Activated CD4-positive, alpha-beta memory T cell treated with anti-CD3 and anti-CD28 coated beads, Interleukin-2, amount 10 ng/mL, durations not matched to agents 7 days and 5 days (primary cell): ENCODE measurements around the gene MTMR6. TPM values are rescaled to one million over a fixed set of nuclear protein-coding genes. Genes with fewer than 3 reads are reported as not detected.

Source experiments
- CTCF ChIA-PET: fragments of 350-600 bp; sonication (Branson Sonifier 250); formaldehyde crosslinking; loops from one replicate; lab custom pipeline; 2021; ENCODE audit warnings: antibody characterized with exemption, inconsistent platforms; lab: Charles Lee
- POLR2A ChIA-PET: fragments of 350-600 bp; sonication (Branson Sonifier 250); formaldehyde crosslinking; loops from one replicate; lab custom pipeline; 2021; ENCODE audit warnings: antibody characterized with exemption; lab: Charles Lee
- DNase-seq: peaks from one replicate; pipeline ENCODE4 v3.0.0-alpha.2; 2020
- H3K27ac Mint-ChIP-seq: one replicate; pipeline ENCODE4 v1.8.0; 2021; ENCODE audit warnings: mild to moderate bottlenecking, mixed read lengths
- H3K27me3 Mint-ChIP-seq: one replicate; pipeline ENCODE4 v1.8.0; 2021; ENCODE audit warnings: mixed read lengths
- H3K36me3 Mint-ChIP-seq: one replicate; pipeline ENCODE4 v1.8.0; 2021; ENCODE audit warnings: low read depth, mixed read lengths
- H3K4me1 Mint-ChIP-seq: one replicate; pipeline ENCODE4 v1.8.0; 2021; ENCODE audit warnings: mixed read lengths
- H3K4me3 Mint-ChIP-seq: one replicate; pipeline ENCODE4 v1.8.0; 2021; ENCODE audit warnings: mild to moderate bottlenecking, mixed read lengths
- H3K9me3 Mint-ChIP-seq: one replicate; pipeline ENCODE4 v1.8.0; 2021; ENCODE audit warnings: mixed read lengths
- total RNA-seq, 2 experiments: library from RNA; stranded (reverse); gene quantifications; one replicate each; pipeline ENCODE4 v1.2.3, GENCODE V29; 2021

MTMR6 gene
- total RNA-seq, 2 experiments from 2014 or later: 24.8 to 25.3 TPM

DNA sequence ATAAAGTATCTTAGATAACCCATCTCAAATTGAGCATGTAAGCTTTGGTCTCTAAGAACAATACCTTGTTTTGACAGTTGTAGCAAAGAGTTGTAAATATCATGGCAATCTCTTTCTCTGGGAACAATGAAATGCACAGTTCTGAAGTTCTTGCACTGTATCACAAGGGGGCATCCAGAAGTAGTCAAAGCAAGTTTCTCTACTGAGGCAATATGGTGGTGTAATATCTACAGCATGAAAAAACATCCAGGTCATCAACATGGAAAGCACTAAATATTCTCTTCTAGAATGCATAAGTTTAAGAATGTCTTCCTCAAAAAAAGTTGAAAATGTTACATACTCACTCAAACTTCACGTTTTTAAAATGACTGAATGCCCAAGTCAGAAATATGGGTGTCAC is 19.6 kb downstream of the MTMR6 start:
- Mint-ChIP-seq H3K27me3 (no peaks in the 10 kb centered on the region), H3K4me3 (no peak overlapping the region), H3K4me1 (no peaks in the 10 kb centered on the region), H3K27ac (no peak overlapping the region), H3K9me3 (no peaks in the 10 kb centered on the region), H3K36me3 (peaks cover 57% of the 10 kb centered on the region)
- ChIA-PET CTCF (no interaction called here), POLR2A (interaction anchor here (1.0 kb wide), 1 partner anchor 34 kb away, joined by 3 read pairs; the partner anchor contains the start of gene NUP58)
- no peak for DNase-seq

GRCh38 chr13:25266706-25267105 is 20.6 kb downstream of the MTMR6 start:
- H3K36me3 Mint-ChIP-seq: peaks cover 57% of the 10 kb centered on the region
- H3K27ac Mint-ChIP-seq: no peak overlapping the region
- H3K4me3 Mint-ChIP-seq: no peak overlapping the region
- no peak for DNase-seq
- no peaks in the 10 kb centered on the region for H3K9me3 Mint-ChIP-seq
- ChIA-PET POLR2A (no interaction called here), CTCF (no interaction called here)
- H3K4me1 Mint-ChIP-seq: no peaks in the 10 kb centered on the region
- H3K27me3 Mint-ChIP-seq: no peaks in the 10 kb centered on the region

DNA sequence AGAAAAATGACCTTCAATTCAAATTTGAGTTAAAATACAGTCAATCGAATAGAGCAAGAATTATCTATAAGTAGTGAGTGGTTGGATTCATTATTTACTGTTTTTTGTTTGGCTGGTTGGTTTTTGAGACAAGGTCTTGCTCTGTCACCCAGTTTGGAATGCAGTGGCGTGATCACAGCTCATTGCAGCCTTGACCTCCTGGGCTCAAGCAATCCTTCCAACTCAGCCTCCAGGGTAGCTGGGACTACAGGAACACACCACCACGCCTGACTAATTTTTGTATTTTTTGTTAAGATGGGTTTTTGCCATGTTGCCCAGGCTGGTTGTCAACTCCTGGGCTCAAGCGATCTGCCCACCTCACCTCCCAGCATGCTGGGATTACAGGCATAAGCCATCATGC is 25.0 kb downstream of the MTMR6 start:
- Mint-ChIP-seq H3K27ac (no peak overlapping the region), H3K9me3 (no peaks in the 10 kb centered on the region), H3K27me3 (no peaks in the 10 kb centered on the region), H3K4me1 (no peaks in the 10 kb centered on the region), H3K4me3 (no peak overlapping the region), H3K36me3 (peaks cover 51% of the 10 kb centered on the region)
- DNase-seq: no peak
- CTCF ChIA-PET: no interaction called here
- POLR2A ChIA-PET: no interaction called here

GRCh38 chr13:25253702-25254101 is 33.6 kb downstream of the MTMR6 start:
- Mint-ChIP-seq H3K4me1 (no peaks in the 10 kb centered on the region), H3K36me3 (peaks cover 46% of the 10 kb centered on the region), H3K9me3 (no peaks in the 10 kb centered on the region), H3K27me3 (no peaks in the 10 kb centered on the region), H3K27ac (no peak overlapping the region), H3K4me3 (no peak overlapping the region)
- CTCF ChIA-PET: interaction anchor here (1.6 kb wide), 1 partner anchor 33 kb away, joined by 4 read pairs; no protein-coding TSS in a partner anchor
- POLR2A ChIA-PET: interaction anchor here (1.1 kb wide), 1 partner anchor 34 kb away, joined by 3 read pairs; no protein-coding TSS in a partner anchor
- DNase-seq: no peak

- Mint-ChIP-seq H3K4me3 (no peak overlapping the region), H3K27me3 (no peaks in the 10 kb centered on the region), H3K36me3 (peaks cover 48% of the 10 kb centered on the region), H3K27ac (no peak overlapping the region), H3K4me1 (no peaks in the 10 kb centered on the region), H3K9me3 (no peaks in the 10 kb centered on the region)
- DNase-seq: no peak
- POLR2A ChIA-PET: interaction anchor here (1.0 to 1.1 kb wide), 2 partner anchors 35 to 52 kb away, joined by 3 read pairs; no protein-coding TSS in a partner anchor
- CTCF ChIA-PET: interaction anchor here (1.6 kb wide), 1 partner anchor 34 kb away, joined by 4 read pairs; no protein-coding TSS in a partner anchor
Observed at GRCh38 chr13:25252752-25253151, 34.5 kb downstream of the MTMR6 start.

DNA sequence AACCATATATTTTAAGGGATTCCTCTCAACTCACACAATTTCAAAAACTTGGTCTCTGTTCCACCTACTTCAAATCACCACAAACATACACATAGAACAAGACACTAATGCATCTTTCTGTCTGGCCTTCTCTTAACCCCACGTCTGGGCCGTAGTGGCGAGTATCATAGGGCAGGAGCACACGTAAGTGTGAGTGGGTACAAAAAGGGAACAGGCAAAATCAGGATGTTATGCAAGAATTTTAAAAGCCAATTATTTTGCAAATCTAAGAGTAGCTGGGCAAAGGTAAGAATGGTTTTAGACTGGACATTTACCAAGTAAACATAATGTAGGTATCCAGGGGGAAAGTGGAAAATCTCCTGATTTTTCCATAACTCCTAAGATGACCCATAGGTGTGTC is 35.1 kb downstream of the MTMR6 start:
- H3K27ac Mint-ChIP-seq: no peak overlapping the region
- CTCF ChIA-PET: no interaction called here
- H3K36me3 Mint-ChIP-seq: peaks cover 44% of the 10 kb centered on the region

DNA sequence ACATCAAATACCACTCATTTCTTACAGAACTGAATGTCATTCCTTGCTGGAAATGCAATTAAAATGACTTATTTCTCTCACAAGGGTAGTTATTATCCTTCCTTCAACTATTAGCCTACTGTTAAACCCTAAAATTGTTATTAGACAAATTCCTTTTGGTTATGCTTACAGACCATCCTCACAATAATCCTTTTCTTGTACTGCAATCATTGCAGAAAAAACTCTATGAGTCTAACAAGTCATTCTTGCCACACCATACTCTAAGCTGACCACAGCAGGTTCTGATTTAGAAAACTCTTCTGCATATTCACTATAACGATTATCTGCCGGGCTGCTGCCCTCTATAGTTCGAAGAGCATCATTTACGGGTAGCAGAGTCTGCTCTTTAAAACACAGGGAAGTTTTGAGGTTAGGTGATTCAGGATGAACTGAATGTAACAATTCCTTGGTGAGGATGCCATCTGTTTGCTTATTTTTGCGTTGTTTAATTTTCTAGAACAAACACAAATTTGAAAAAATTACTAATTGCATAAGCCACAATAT is 38.2 kb downstream of the MTMR6 start:
- Mint-ChIP-seq H3K36me3 (peaks cover 43% of the 10 kb centered on the region), H3K27ac (no peak overlapping the region), H3K9me3 (peaks cover 3% of the 10 kb centered on the region), H3K27me3 (no peaks in the 10 kb centered on the region), H3K4me1 (no peaks in the 10 kb centered on the region), H3K4me3 (no peak overlapping the region)
- no peak for DNase-seq
- ChIA-PET POLR2A (no interaction called here), CTCF (no interaction called here)

More for the DNA sequence above, 35.1 kb downstream of the MTMR6 start:
- H3K4me3 Mint-ChIP-seq: no peak overlapping the region
- H3K4me1 Mint-ChIP-seq: no peaks in the 10 kb centered on the region
- no peaks in the 10 kb centered on the region for H3K27me3 Mint-ChIP-seq
- no peak for DNase-seq
- POLR2A ChIA-PET: interaction anchor here (1.0 kb wide), 1 partner anchor 53 kb away, joined by 3 read pairs; no protein-coding TSS in a partner anchor
- no peaks in the 10 kb centered on the region for H3K9me3 Mint-ChIP-seq

- POLR2A ChIA-PET: no interaction called here
- Mint-ChIP-seq H3K4me1 (no peaks in the 10 kb centered on the region), H3K4me3 (no peak overlapping the region), H3K27me3 (no peaks in the 10 kb centered on the region), H3K9me3 (peaks cover 7% of the 10 kb centered on the region), H3K27ac (no peak overlapping the region), H3K36me3 (peaks cover 42% of the 10 kb centered on the region)
- DNase-seq: no peak
- CTCF ChIA-PET: no interaction called here
Observed at GRCh38 chr13:25248071-25248470, 39.2 kb downstream of the MTMR6 start.

- Mint-ChIP-seq H3K27ac (no peak overlapping the region), H3K4me3 (no peak overlapping the region), H3K9me3 (peaks cover 7% of the 10 kb centered on the region), H3K36me3 (peaks cover 42% of the 10 kb centered on the region), H3K27me3 (no peaks in the 10 kb centered on the region), H3K4me1 (no peaks in the 10 kb centered on the region)
- ChIA-PET POLR2A (no interaction called here), CTCF (no interaction called here)
- DNase-seq: no peak
Observed at GRCh38 chr13:25247360-25247759, 39.9 kb downstream of the MTMR6 start.

- no peak overlapping the region for H3K4me3 Mint-ChIP-seq
- no peaks in the 10 kb centered on the region for H3K4me1 Mint-ChIP-seq
- no peak for DNase-seq
- H3K27ac Mint-ChIP-seq: no peak overlapping the region
- peaks cover 7% of the 10 kb centered on the region for H3K9me3 Mint-ChIP-seq
- POLR2A ChIA-PET: no interaction called here
- H3K36me3 Mint-ChIP-seq: peaks cover 35% of the 10 kb centered on the region
- H3K27me3 Mint-ChIP-seq: no peaks in the 10 kb centered on the region
- CTCF ChIA-PET: interaction anchor here (0.6 kb wide), 1 partner anchor 63 kb away, joined by 3 read pairs; no protein-coding TSS in a partner anchor
Observed at GRCh38 chr13:25244123-25244522, 43.2 kb downstream of the MTMR6 start.

DNA sequence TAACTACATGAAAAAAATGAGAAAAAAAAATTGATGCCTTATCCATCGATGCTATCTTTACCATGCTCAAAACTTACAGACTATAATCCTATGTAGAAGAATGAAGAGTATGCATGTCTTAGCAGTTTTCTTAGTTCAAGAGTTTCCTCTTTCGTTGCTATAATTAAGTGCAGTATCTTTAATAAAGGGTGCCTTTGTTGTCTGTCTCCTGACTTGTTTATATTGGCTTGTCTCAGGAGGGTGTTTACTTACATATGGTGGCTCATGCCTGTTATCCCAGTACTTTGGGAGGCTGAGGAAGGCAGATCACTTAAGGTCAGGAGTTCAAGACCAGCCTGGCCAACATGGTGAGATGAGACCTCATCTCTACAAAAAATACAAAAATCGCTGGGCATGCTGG is 44.3 kb downstream of the MTMR6 start:
- ChIA-PET POLR2A (interaction anchor here (0.6 kb wide), 1 partner anchor 1229 kb away, joined by 3 read pairs; no protein-coding TSS in a partner anchor), CTCF (interaction anchor here (1.1 kb wide), 1 partner anchor 111 kb away, joined by 3 read pairs; no protein-coding TSS in a partner anchor)
- H3K9me3 Mint-ChIP-seq: peaks cover 7% of the 10 kb centered on the region
- H3K4me3 Mint-ChIP-seq: no peak overlapping the region
- H3K4me1 Mint-ChIP-seq: no peaks in the 10 kb centered on the region
- H3K27me3 Mint-ChIP-seq: no peaks in the 10 kb centered on the region
- no peak overlapping the region for H3K27ac Mint-ChIP-seq
- no peak for DNase-seq
- H3K36me3 Mint-ChIP-seq: peaks cover 28% of the 10 kb centered on the region

DNA sequence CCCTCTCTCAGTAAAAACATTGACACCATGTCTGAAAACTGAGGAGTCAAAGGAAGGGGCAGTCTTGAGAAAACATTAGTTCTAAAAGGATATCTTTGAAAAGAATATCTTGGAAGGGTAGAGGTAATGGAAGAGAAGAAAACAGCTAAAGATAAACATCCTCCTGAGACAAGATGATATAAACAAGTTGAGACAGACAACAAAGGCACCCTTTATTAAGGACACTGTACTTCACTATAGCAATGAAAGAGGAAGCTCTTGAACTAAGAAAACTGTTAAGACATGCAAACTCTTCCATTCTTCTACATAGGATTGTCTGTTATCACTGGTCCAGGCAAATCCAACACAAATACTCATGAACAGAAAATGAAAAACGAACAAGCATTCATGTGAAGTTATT is 46.3 kb downstream of the MTMR6 start:
- DNase-seq: no peak
- no peaks in the 10 kb centered on the region for H3K27me3 Mint-ChIP-seq
- H3K4me1 Mint-ChIP-seq: no peaks in the 10 kb centered on the region
- peaks cover 22% of the 10 kb centered on the region for H3K36me3 Mint-ChIP-seq
- H3K9me3 Mint-ChIP-seq: peaks cover 7% of the 10 kb centered on the region
- POLR2A ChIA-PET: no interaction called here
- H3K4me3 Mint-ChIP-seq: no peak overlapping the region
- CTCF ChIA-PET: no interaction called here
- H3K27ac Mint-ChIP-seq: no peak overlapping the region

DNA sequence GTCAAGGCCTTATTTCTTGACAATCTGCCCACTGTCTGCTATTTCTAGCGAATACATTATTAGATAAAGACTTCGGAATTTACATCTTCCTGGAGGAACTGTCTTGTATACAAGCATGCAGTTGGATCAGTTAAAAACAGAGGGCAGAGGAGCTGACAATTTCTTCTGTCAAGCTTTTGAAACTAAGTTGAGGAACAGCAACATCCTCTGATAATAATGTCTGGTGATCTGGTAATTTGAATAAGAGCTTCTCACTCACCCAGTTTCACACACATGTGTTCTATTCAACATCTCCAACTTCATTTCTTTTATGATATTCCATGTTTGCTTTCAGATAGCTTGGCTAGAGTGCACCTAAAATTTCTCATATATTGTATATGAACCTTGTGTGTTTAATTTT is 50.2 kb downstream of the MTMR6 start:
- no peak for DNase-seq
- peaks cover 3% of the 10 kb centered on the region for H3K36me3 Mint-ChIP-seq
- H3K27me3 Mint-ChIP-seq: peaks cover 2% of the 10 kb centered on the region

More for the DNA sequence above, 50.2 kb downstream of the MTMR6 start:
- Mint-ChIP-seq H3K4me3 (no peak overlapping the region), H3K27ac (no peak overlapping the region), H3K9me3 (no peaks in the 10 kb centered on the region), H3K4me1 (no peaks in the 10 kb centered on the region)
- CTCF ChIA-PET: no interaction called here
- POLR2A ChIA-PET: no interaction called here
